Activated CD4-positive, alpha-beta memory T cell treated with anti-CD3 and anti-CD28 coated beads for 36 hours (primary cell): ENCODE data around the gene SLC39A9. TPM values are rescaled to one million over a fixed set of nuclear protein-coding genes. Genes with fewer than 3 reads are reported as not detected.

ENCODE experiments used
- CTCF ChIA-PET: fragments of 350-600 bp; sonication (Branson Sonifier 250); formaldehyde crosslinking; loops from one replicate; lab custom pipeline; 2021; ENCODE audit warnings: antibody characterized with exemption, inconsistent platforms; lab: Charles Lee
- POLR2A ChIA-PET: fragments of 350-600 bp; sonication (Branson Sonifier 250); formaldehyde crosslinking; loops from one replicate; lab custom pipeline; 2021; ENCODE audit warnings: antibody characterized with exemption; lab: Charles Lee
- DNase-seq: peaks from one replicate; pipeline ENCODE4 v3.0.0-alpha.2; 2020
- H3K27ac Mint-ChIP-seq: one replicate; pipeline ENCODE4 v1.8.0; 2021; ENCODE audit warnings: mixed read lengths
- H3K27me3 Mint-ChIP-seq: one replicate; pipeline ENCODE4 v1.8.0; 2021; ENCODE audit warnings: mixed read lengths
- H3K36me3 Mint-ChIP-seq: one replicate; pipeline ENCODE4 v1.8.0; 2021; ENCODE audit warnings: mixed read lengths
- H3K4me1 Mint-ChIP-seq: one replicate; pipeline ENCODE4 v1.8.0; 2021; ENCODE audit warnings: low read depth, mixed read lengths
- H3K4me3 Mint-ChIP-seq: one replicate; pipeline ENCODE4 v1.8.0; 2021; ENCODE audit warnings: mild to moderate bottlenecking, mixed read lengths
- H3K9me3 Mint-ChIP-seq: one replicate; pipeline ENCODE4 v1.8.0; 2021; ENCODE audit warnings: mixed read lengths
- intact Hi-C: fragments of 100-400 bp; cut with micrococcal nuclease; formaldehyde crosslinking; loops from one replicate; pipeline ENCODE4 v1.15.1; 2023
- total RNA-seq, 2 experiments: library from RNA; stranded (reverse); gene quantifications; one replicate each; pipeline ENCODE4 v1.2.3, GENCODE V29; 2021

Gene SLC39A9
- total RNA-seq, 2 experiments from 2014 or later: 39.3 to 40.3 TPM

DNA sequence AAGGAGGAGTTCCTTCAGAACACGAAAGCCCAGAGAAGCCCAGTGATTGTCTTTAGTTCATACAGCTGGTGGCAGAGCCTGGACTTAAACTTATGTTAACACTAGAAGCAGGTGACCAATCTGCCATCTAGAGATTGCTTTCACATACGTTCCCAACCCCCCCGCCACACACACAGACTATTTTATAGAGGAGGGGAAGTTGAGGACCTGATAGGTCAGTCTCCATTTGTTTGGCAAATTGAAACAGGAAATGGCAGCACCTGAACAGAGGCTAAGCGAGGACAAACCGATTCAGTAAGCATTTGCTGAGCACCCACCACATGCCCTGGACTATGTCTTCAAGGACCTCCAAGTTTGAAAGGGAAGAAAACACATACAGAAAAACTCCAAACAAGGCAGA lies 81.2 kb downstream of the SLC39A9 start:
- intact Hi-C loops: no loop called here
- H3K9me3 Mint-ChIP-seq: no peaks in the 10 kb centered on the region
- DNase-seq: no peak
- peaks cover 12% of the 10 kb centered on the region for H3K27me3 Mint-ChIP-seq
- no peaks in the 10 kb centered on the region for H3K4me1 Mint-ChIP-seq
- H3K27ac Mint-ChIP-seq: no peak overlapping the region
- CTCF ChIA-PET: no interaction called here
- H3K36me3 Mint-ChIP-seq: no peaks in the 10 kb centered on the region
- POLR2A ChIA-PET: no interaction called here
- H3K4me3 Mint-ChIP-seq: no peak overlapping the region

GRCh38 chr14:69480136-69480535 lies 81.6 kb downstream of the SLC39A9 start:
- H3K4me3 Mint-ChIP-seq: no peak overlapping the region
- H3K9me3 Mint-ChIP-seq: no peaks in the 10 kb centered on the region
- ChIA-PET POLR2A (no interaction called here), CTCF (no interaction called here)
- H3K27me3 Mint-ChIP-seq: peaks cover 13% of the 10 kb centered on the region
- no peaks in the 10 kb centered on the region for H3K4me1 Mint-ChIP-seq
- DNase-seq: no peak
- intact Hi-C loops: no loop called here
- H3K36me3 Mint-ChIP-seq: no peaks in the 10 kb centered on the region
- H3K27ac Mint-ChIP-seq: no peak overlapping the region

DNA sequence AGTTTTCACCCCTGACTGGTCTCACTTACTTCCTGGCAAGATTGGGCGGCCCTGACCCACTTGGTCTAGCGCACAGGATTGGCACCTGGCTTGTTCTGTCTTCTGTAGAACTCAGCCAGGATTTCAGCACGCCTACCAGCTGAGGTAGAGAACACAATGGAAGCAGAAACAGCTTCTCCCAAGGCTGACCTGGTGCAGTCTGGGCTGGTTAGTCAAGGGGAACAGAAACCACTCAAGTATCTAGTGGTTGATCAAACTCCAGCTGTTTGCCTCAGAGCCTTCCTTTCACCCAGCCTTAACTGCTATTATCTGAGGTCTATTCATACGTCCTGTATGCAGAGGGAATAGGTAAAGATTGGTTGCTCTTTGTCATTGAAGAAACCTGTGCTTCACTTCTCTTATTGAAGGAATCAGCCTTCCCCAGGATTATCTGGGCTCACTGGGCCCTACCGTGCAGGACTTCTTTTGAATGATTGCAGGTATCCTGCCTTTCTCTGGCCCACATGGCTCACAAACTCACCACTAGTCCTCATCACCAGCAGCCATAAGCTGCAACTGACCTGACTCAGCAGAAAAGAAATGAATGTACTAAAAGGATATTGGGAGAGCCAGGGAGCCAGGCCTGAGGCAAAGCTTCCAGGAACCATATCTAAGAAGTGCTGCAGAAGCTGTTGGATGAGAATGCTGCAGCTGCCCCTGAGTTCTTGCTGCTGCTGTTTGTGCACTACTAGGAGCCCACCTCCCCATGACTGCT lies 83.5 kb downstream of the SLC39A9 start:
- H3K9me3 Mint-ChIP-seq: no peaks in the 10 kb centered on the region
- DNase-seq: no peak
- H3K27me3 Mint-ChIP-seq: peaks cover 28% of the 10 kb centered on the region
- CTCF ChIA-PET: interaction anchor here (0.8 to 1.5 kb wide), 3 partner anchors 22 to 219 kb away, joined by 3 read pairs; no protein-coding TSS in a partner anchor
- POLR2A ChIA-PET: no interaction called here
- no peaks in the 10 kb centered on the region for H3K4me1 Mint-ChIP-seq
- no peak overlapping the region for H3K27ac Mint-ChIP-seq
- H3K4me3 Mint-ChIP-seq: no peak overlapping the region
- no peaks in the 10 kb centered on the region for H3K36me3 Mint-ChIP-seq
- intact Hi-C loops: no loop called here

- no peak for DNase-seq
- no peaks in the 10 kb centered on the region for H3K4me1 Mint-ChIP-seq
- no peaks in the 10 kb centered on the region for H3K9me3 Mint-ChIP-seq
- no peak overlapping the region for H3K27ac Mint-ChIP-seq
- intact Hi-C loops: no loop called here
- CTCF ChIA-PET: no interaction called here
- H3K4me3 Mint-ChIP-seq: no peak overlapping the region
- POLR2A ChIA-PET: no interaction called here
- H3K36me3 Mint-ChIP-seq: no peaks in the 10 kb centered on the region
- H3K27me3 Mint-ChIP-seq: peaks cover 28% of the 10 kb centered on the region
These were observed 85.4 kb downstream of the SLC39A9 start for GRCh38 chr14:69483765-69484443.

- H3K4me3 Mint-ChIP-seq: no peak within 1 kb of the TSS
- DNase-seq: no peak
- H3K4me1 Mint-ChIP-seq: no peaks in the 10 kb centered on the region
- H3K36me3 Mint-ChIP-seq: no peaks in the 10 kb centered on the region
- no peak within 1 kb of the TSS for H3K27ac Mint-ChIP-seq
- H3K9me3 Mint-ChIP-seq: no peaks in the 10 kb centered on the region
- intact Hi-C loops: no loop called here
- POLR2A ChIA-PET: no interaction called here
- H3K27me3 Mint-ChIP-seq: peaks cover 28% of the 10 kb centered on the region
- CTCF ChIA-PET: no interaction called here
These were observed 86.2 kb downstream of the SLC39A9 start, which contains the start of gene PLEKHD1 for GRCh38 chr14:69484444-69485314. TSS of gene PLEKHD1 (plus strand) at chr14:69484728. CDS start at chr14:69484966, 238 bp downstream.

DNA sequence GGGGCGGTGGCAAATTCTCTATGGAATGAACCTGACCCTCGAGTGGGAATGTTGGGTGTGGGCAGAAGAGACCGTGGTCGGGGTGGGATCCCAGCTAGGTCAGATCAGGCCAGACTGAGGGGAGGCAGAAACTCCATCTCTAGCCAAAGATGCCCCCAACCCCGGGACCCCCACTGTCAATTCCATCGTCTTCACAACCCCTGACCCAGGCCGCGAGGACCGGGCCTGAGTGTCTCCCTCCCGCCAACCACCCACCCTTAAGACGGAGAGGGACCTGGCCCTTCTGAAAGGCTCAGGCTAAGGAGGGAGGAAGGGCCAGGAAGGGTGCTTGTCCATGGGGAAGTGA lies 86.8 kb downstream of the SLC39A9 start:
- DNase-seq: no peak
- Mint-ChIP-seq H3K4me3 (no peak overlapping the region), H3K4me1 (no peaks in the 10 kb centered on the region), H3K9me3 (no peaks in the 10 kb centered on the region), H3K36me3 (no peaks in the 10 kb centered on the region), H3K27me3 (peaks cover 28% of the 10 kb centered on the region), H3K27ac (no peak overlapping the region)
- intact Hi-C loops: no loop called here
- POLR2A ChIA-PET: no interaction called here
- CTCF ChIA-PET: no interaction called here

DNA sequence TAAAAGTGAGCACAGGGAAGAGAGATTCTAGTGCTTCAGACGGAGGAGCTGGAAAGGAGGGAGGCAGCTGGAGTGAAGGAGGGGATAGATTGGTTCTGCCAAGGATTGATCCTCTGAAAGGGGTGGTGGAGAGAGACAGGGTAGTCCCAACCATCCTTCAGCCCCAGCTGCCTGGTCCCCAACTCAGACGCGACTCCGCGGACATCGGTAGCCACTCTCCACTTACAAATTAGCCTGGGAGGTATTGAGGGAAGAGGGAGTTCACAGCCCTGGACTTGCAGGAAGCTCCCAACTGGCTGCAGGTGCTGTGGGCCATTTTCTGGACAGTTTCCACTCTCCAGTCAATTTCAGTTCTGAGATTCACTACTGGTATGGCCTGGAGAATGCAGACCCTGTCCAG lies 87.2 kb downstream of the SLC39A9 start:
- intact Hi-C loops: no loop called here
- H3K9me3 Mint-ChIP-seq: no peaks in the 10 kb centered on the region
- H3K27me3 Mint-ChIP-seq: peaks cover 28% of the 10 kb centered on the region
- ChIA-PET POLR2A (no interaction called here), CTCF (interaction anchor here (0.5 to 1.1 kb wide), 2 partner anchors 8 to 171 kb away, joined by 3 read pairs; no protein-coding TSS in a partner anchor)
- H3K36me3 Mint-ChIP-seq: no peaks in the 10 kb centered on the region
- no peak overlapping the region for H3K4me3 Mint-ChIP-seq
- H3K27ac Mint-ChIP-seq: no peak overlapping the region
- no peaks in the 10 kb centered on the region for H3K4me1 Mint-ChIP-seq
- no peak for DNase-seq

GRCh38 chr14:69487226-69487625 lies 88.7 kb downstream of the SLC39A9 start:
- H3K27ac Mint-ChIP-seq: no peak overlapping the region
- H3K4me1 Mint-ChIP-seq: no peaks in the 10 kb centered on the region
- DNase-seq: no peak
- CTCF ChIA-PET: no interaction called here
- POLR2A ChIA-PET: no interaction called here
- no peaks in the 10 kb centered on the region for H3K9me3 Mint-ChIP-seq
- no peak overlapping the region for H3K4me3 Mint-ChIP-seq
- intact Hi-C loops: no loop called here
- H3K27me3 Mint-ChIP-seq: peaks cover 27% of the 10 kb centered on the region
- no peaks in the 10 kb centered on the region for H3K36me3 Mint-ChIP-seq

DNA sequence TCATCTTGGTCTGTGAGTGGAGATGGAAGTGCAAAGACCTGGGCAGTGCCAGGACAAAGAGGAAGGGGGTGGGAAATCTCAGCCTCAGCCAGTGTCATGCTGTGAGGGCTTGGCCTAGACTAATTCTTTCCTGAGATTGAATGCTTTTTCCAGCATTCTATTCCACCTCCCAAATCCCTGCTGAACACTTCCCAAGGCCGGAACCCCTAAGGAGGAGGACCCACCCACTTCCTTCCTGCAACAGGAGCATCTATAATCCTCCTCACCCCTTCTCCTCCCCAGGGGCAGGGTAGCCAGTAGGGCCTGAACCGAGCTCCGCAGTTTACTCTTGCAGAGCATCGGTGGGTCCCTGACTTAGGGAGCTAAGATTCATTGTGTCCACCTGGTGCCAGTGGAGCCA lies 89.3 kb downstream of the SLC39A9 start:
- CTCF ChIA-PET: interaction anchor here (1.1 kb wide), 1 partner anchor 12 kb away, joined by 3 read pairs; no protein-coding TSS in a partner anchor
- Mint-ChIP-seq H3K27ac (no peak overlapping the region), H3K9me3 (no peaks in the 10 kb centered on the region), H3K4me3 (no peak overlapping the region), H3K36me3 (no peaks in the 10 kb centered on the region), H3K4me1 (no peaks in the 10 kb centered on the region), H3K27me3 (peaks cover 27% of the 10 kb centered on the region)
- intact Hi-C loops: no loop called here
- POLR2A ChIA-PET: no interaction called here
- no peak for DNase-seq

- DNase-seq: no peak
- Mint-ChIP-seq H3K4me1 (no peaks in the 10 kb centered on the region), H3K27ac (no peak overlapping the region), H3K27me3 (peaks cover 16% of the 10 kb centered on the region), H3K36me3 (no peaks in the 10 kb centered on the region), H3K9me3 (no peaks in the 10 kb centered on the region), H3K4me3 (no peak overlapping the region)
- ChIA-PET CTCF (interaction anchor here (0.7 kb wide), 1 partner anchor 236 kb away, joined by 3 read pairs; no protein-coding TSS in a partner anchor), POLR2A (no interaction called here)
- intact Hi-C loops: no loop called here
These were observed 91.0 kb downstream of the SLC39A9 start for GRCh38 chr14:69489495-69489894.

- ChIA-PET POLR2A (no interaction called here), CTCF (interaction anchor here (0.7 kb wide), 1 partner anchor 235 kb away, joined by 3 read pairs; no protein-coding TSS in a partner anchor)
- Mint-ChIP-seq H3K9me3 (no peaks in the 10 kb centered on the region), H3K4me3 (no peak overlapping the region), H3K27me3 (peaks cover 14% of the 10 kb centered on the region), H3K4me1 (no peaks in the 10 kb centered on the region), H3K27ac (no peak overlapping the region), H3K36me3 (no peaks in the 10 kb centered on the region)
- intact Hi-C loops: no loop called here
- DNase-seq: no peak
These were observed 91.9 kb downstream of the SLC39A9 start for GRCh38 chr14:69490219-69490918.
